WTC11 (cell line): ENCODE results near the gene KCNK3.

Experiments
- ATF2 ChIP-seq: sonication (generic); formaldehyde crosslinking; IDR thresholded peaks from 2 replicates; pipeline ENCODE4 v1.8.1; 2022; ENCODE audit warnings: low read depth, missing genetic modification reagents, borderline replicate concordance
- CBFB ChIP-seq: sonication (generic); formaldehyde crosslinking; IDR thresholded peaks from 2 replicates; pipeline ENCODE4 v1.8.1; 2022; ENCODE audit warnings: mild to moderate bottlenecking, low read depth, missing genetic modification reagents
- CREB1 ChIP-seq: sonication (generic); formaldehyde crosslinking; IDR thresholded peaks from 2 replicates; pipeline ENCODE4 v1.8.0; 2023; ENCODE audit warnings: mild to moderate bottlenecking, missing genetic modification reagents
- CTCF ChIP-seq: fragments of 200-600 bp; IDR thresholded peaks from 2 replicates; pipeline ENCODE4 v1.8.0; 2022; ENCODE audit warnings: antibody characterized with exemption
- E2F5 ChIP-seq: sonication (generic); formaldehyde crosslinking; IDR thresholded peaks from 2 replicates; pipeline ENCODE4 v1.8.1; 2022; ENCODE audit warnings: mild to moderate bottlenecking, moderate library complexity, missing genetic modification reagents
- HMGA2 ChIP-seq: fragments of 250-450 bp; sonication (Bioruptor Pico); IDR thresholded peaks from 2 replicates; pipeline ENCODE4 v1.4.0; 2021; ENCODE audit warnings: mild to moderate bottlenecking, moderate library complexity
- MLX ChIP-seq: sonication (generic); formaldehyde crosslinking; IDR thresholded peaks from 2 replicates; pipeline ENCODE4 v1.8.1; 2023; ENCODE audit warnings: mild to moderate bottlenecking, missing genetic modification reagents, moderate library complexity
- PRDM15 ChIP-seq: sonication (generic); formaldehyde crosslinking; IDR thresholded peaks from 2 replicates; pipeline ENCODE4 v1.8.0; 2022; ENCODE audit warnings: missing genetic modification reagents
- PREB ChIP-seq: sonication (generic); formaldehyde crosslinking; IDR thresholded peaks from 2 replicates; pipeline ENCODE4 v1.8.1; 2022; ENCODE audit warnings: mild to moderate bottlenecking, missing genetic modification reagents, moderate library complexity, borderline replicate concordance
- SP1 ChIP-seq: sonication (generic); formaldehyde crosslinking; conservative IDR thresholded peaks from 2 replicates; pipeline ENCODE4 v1.8.1; 2022; ENCODE audit warnings: missing genetic modification reagents
- USF2 ChIP-seq: sonication (generic); formaldehyde crosslinking; IDR thresholded peaks from 2 replicates; pipeline ENCODE4 v1.8.1; 2023; ENCODE audit warnings: mild to moderate bottlenecking, missing genetic modification reagents, moderate library complexity
- ZBTB21 ChIP-seq: sonication (generic); formaldehyde crosslinking; IDR thresholded peaks from 2 replicates; pipeline ENCODE4 v1.8.1; 2023; ENCODE audit warnings: mild to moderate bottlenecking, missing genetic modification reagents, borderline replicate concordance
- ZNF317 ChIP-seq: sonication (generic); formaldehyde crosslinking; IDR thresholded peaks from 2 replicates; pipeline ENCODE4 v1.8.1; 2023; ENCODE audit warnings: low read depth, mild to moderate bottlenecking, moderate library complexity, missing genetic modification reagents, borderline replicate concordance

GRCh38 chr2:26733413-26733812, 40.9 kb downstream of the KCNK3 start:
- no peak for TF ChIP-seq CTCF
- TF ChIP-seq ZBTB21 (CRISPR knock-in tag): no peak
- TF ChIP-seq MLX (CRISPR knock-in tag): no peak
- TF ChIP-seq E2F5 (CRISPR knock-in tag): no peak
- TF ChIP-seq CREB1 (CRISPR knock-in tag): no peak
- TF ChIP-seq ZNF317 (CRISPR knock-in tag): no peak
- no peak for TF ChIP-seq PRDM15 (CRISPR knock-in tag)
- TF ChIP-seq USF2 (CRISPR knock-in tag): no peak
- TF ChIP-seq ATF2 (CRISPR knock-in tag): no peak
- TF ChIP-seq CBFB (CRISPR knock-in tag): no peak
- no peak for TF ChIP-seq HMGA2
- no peak for TF ChIP-seq PREB (CRISPR knock-in tag)
- TF ChIP-seq SP1 (CRISPR knock-in tag): no peak
